KMS-11 (cell line): ENCODE data around the gene RNFT2.

Experiments used
- H2AFZ ChIP-seq: fragments of 200-600 bp; sonication (generic); 2 replicates; pipeline ENCODE4 v1.6.1; 2016; ENCODE audit warnings: antibody characterized with exemption, mixed run types, low read depth
- H3K27ac ChIP-seq: fragments of 200-600 bp; sonication (generic); 2 replicates; pipeline ENCODE4 v1.6.1; 2016; ENCODE audit warnings: mild to moderate bottlenecking, mixed run types
- H3K27me3 ChIP-seq: fragments of 200-600 bp; sonication (generic); 2 replicates; pipeline ENCODE4 v1.6.1; 2017; ENCODE audit warnings: mild to moderate bottlenecking, low read depth, mixed run types, moderate library complexity; ENCODE audit not compliant: insufficient read depth
- H3K36me3 ChIP-seq: fragments of 200-600 bp; sonication (generic); 2 replicates; pipeline ENCODE4 v1.6.1; 2017; ENCODE audit warnings: mild to moderate bottlenecking, mixed run types; ENCODE audit not compliant: insufficient read depth
- H3K4me1 ChIP-seq: fragments of 200-600 bp; sonication (generic); 2 replicates; pipeline ENCODE4 v1.6.1; 2016; ENCODE audit warnings: mild to moderate bottlenecking, low read depth, mixed run types; ENCODE audit not compliant: poor library complexity, severe bottlenecking
- H3K4me2 ChIP-seq: fragments of 200-600 bp; sonication (generic); 2 replicates; pipeline ENCODE4 v1.7.0; 2016; ENCODE audit warnings: mild to moderate bottlenecking, mixed run types
- H3K4me3 ChIP-seq: fragments of 200-600 bp; sonication (generic); IDR thresholded peaks from 2 replicates; pipeline ENCODE4 v1.6.1; 2017; ENCODE audit warnings: low read depth, low read length, mixed read lengths; ENCODE audit not compliant: insufficient read depth
- H3K79me2 ChIP-seq: fragments of 200-600 bp; sonication (generic); 2 replicates; pipeline ENCODE4 v1.6.1; 2016; ENCODE audit warnings: low read depth, mixed run types; ENCODE audit not compliant: insufficient read depth
- H3K9ac ChIP-seq: fragments of 200-600 bp; sonication (generic); 2 replicates; pipeline ENCODE4 v1.6.1; 2016; ENCODE audit warnings: mild to moderate bottlenecking, mixed run types
- H4K20me1 ChIP-seq: fragments of 200-600 bp; sonication (generic); 2 replicates; pipeline ENCODE4 v1.6.1; 2016; ENCODE audit warnings: mild to moderate bottlenecking, mixed run types; ENCODE audit not compliant: insufficient read depth
- TF ChIP-seq, protein P1 (sequence below): fragments of 200-600 bp; sonication (generic); conservative IDR thresholded peaks from 2 replicates; pipeline ENCODE4 v1.6.1; 2017; ENCODE audit warnings: low read depth, mild to moderate bottlenecking, antibody characterized with exemption, low read length, moderate library complexity, mixed read lengths

Gene RNFT2

GRCh38 chr12:116880817-116881324, 142.8 kb downstream of the RNFT2 start:
- peak overlapping the region; percentile 85 for H3K4me2 ChIP-seq
- no peaks in the 10 kb centered on the region for H3K36me3 ChIP-seq
- H3K27me3 ChIP-seq, result peaks cover 15% of the 10 kb centered on the region
- TF ChIP-seq, protein P1, sequence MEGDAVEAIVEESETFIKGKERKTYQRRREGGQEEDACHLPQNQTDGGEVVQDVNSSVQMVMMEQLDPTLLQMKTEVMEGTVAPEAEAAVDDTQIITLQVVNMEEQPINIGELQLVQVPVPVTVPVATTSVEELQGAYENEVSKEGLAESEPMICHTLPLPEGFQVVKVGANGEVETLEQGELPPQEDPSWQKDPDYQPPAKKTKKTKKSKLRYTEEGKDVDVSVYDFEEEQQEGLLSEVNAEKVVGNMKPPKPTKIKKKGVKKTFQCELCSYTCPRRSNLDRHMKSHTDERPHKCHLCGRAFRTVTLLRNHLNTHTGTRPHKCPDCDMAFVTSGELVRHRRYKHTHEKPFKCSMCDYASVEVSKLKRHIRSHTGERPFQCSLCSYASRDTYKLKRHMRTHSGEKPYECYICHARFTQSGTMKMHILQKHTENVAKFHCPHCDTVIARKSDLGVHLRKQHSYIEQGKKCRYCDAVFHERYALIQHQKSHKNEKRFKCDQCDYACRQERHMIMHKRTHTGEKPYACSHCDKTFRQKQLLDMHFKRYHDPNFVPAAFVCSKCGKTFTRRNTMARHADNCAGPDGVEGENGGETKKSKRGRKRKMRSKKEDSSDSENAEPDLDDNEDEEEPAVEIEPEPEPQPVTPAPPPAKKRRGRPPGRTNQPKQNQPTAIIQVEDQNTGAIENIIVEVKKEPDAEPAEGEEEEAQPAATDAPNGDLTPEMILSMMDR, result no peak
- H4K20me1 ChIP-seq, result no peaks in the 10 kb centered on the region
- no peak overlapping the region for H3K27ac ChIP-seq
- H3K4me1 ChIP-seq, result peaks cover 7% of the 10 kb centered on the region
- no peak overlapping the region for H3K4me3 ChIP-seq
- peak overlapping the region; percentile 41; the same call in 1 of the 2 replicates for H3K9ac ChIP-seq
- peak overlapping the region; percentile 61 for H2AFZ ChIP-seq
- no peaks in the 10 kb centered on the region for H3K79me2 ChIP-seq

- Histone ChIP-seq H4K20me1 (no peaks in the 10 kb centered on the region), H3K27me3 (peaks cover 15% of the 10 kb centered on the region), H2AFZ (peak within 1 kb of the TSS; percentile 61), H3K9ac (peak within 1 kb of the TSS; percentile 41; the same call in 1 of the 2 replicates), H3K36me3 (no peaks in the 10 kb centered on the region), H3K27ac (no peak within 1 kb of the TSS), H3K4me3 (no peak within 1 kb of the TSS), H3K4me2 (peak within 1 kb of the TSS; percentile 85), H3K4me1 (peaks cover 7% of the 10 kb centered on the region), H3K79me2 (no peaks in the 10 kb centered on the region)
- TF ChIP-seq, protein P1, result no peak
Observed at GRCh38 chr12:116881325-116881876, 143.3 kb downstream of the RNFT2 start, which contains the start of gene HRK. Gene HRK, minus strand, starts transcription at chr12:116881441. Its CDS starts 134 bp downstream, at chr12:116881307.

GRCh38 chr12:116881877-116882507, 143.9 kb downstream of the RNFT2 start:
- Histone ChIP-seq H4K20me1 (no peaks in the 10 kb centered on the region), H2AFZ (peak overlapping the region; percentile 57; the same call in 1 of the 2 replicates), H3K36me3 (no peaks in the 10 kb centered on the region), H3K4me2 (peak overlapping the region; percentile 84), H3K79me2 (no peaks in the 10 kb centered on the region), H3K4me3 (no peak overlapping the region), H3K27me3 (peaks cover 15% of the 10 kb centered on the region), H3K27ac (no peak overlapping the region), H3K9ac (peak overlapping the region; percentile 41; the same call in 1 of the 2 replicates), H3K4me1 (peaks cover 7% of the 10 kb centered on the region)
- TF ChIP-seq, protein P1, result no peak

DNA sequence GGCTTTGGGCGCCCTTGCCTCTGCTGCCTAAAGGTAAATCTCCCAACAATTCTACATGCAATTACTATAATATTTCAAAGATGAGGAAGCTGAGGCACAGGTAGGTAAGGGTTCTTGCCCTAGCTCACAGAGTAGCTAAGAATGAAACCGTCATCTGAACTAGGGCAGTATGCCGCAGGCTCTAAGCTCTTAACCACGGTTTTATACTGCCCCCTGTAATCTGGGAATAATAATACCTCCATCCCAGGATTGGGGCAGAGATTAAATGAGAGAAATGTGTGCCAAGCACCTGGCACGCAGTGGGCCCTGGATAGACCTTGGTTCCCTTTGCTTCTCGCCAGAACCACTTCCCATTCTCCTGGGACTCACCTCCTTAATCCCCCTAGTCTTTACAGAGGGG, 144.6 kb downstream of the RNFT2 start:
- H3K27me3 ChIP-seq, result peaks cover 15% of the 10 kb centered on the region
- TF ChIP-seq, protein P1, result no peak
- no peak overlapping the region for H3K4me3 ChIP-seq
- no peaks in the 10 kb centered on the region for H3K36me3 ChIP-seq
- no peak overlapping the region for H3K27ac ChIP-seq
- no peak overlapping the region for H3K9ac ChIP-seq
- H3K4me2 ChIP-seq, result no peak overlapping the region
- H2AFZ ChIP-seq, result no peak overlapping the region
- no peaks in the 10 kb centered on the region for H3K79me2 ChIP-seq
- no peaks in the 10 kb centered on the region for H4K20me1 ChIP-seq
- H3K4me1 ChIP-seq, result peaks cover 7% of the 10 kb centered on the region
